Activated naive CD8-positive, alpha-beta T cell treated with anti-CD3 and anti-CD28 coated beads, Interleukin-2, amount 50 U/mL, for 24 hours (primary cell): ENCODE data around the gene PSMC3.

ENCODE experiments used
- ATAC-seq: fragments of 150-1000 bp; cut with Tn5 transposase; one replicate; pipeline ENCODE4 v1.10.0; 2021
- DNase-seq: peaks from one replicate; pipeline ENCODE4 v3.0.0; 2021
- H3K27ac Mint-ChIP-seq: one replicate; pipeline ENCODE4 v1.8.0; 2021; ENCODE audit warnings: mild to moderate bottlenecking, mixed read lengths
- H3K27me3 Mint-ChIP-seq: one replicate; pipeline ENCODE4 v1.8.0; 2021; ENCODE audit warnings: mixed read lengths
- H3K36me3 Mint-ChIP-seq: one replicate; pipeline ENCODE4 v1.8.0; 2021; ENCODE audit warnings: low read depth, mixed read lengths
- H3K4me1 Mint-ChIP-seq: one replicate; pipeline ENCODE4 v1.8.0; 2021; ENCODE audit warnings: mixed read lengths
- H3K4me3 Mint-ChIP-seq: one replicate; pipeline ENCODE4 v1.8.0; 2021; ENCODE audit warnings: mild to moderate bottlenecking, moderate library complexity, mixed read lengths
- H3K9me3 Mint-ChIP-seq: one replicate; pipeline ENCODE4 v1.8.0; 2021; ENCODE audit warnings: mixed read lengths

PSMC3 gene

DNA sequence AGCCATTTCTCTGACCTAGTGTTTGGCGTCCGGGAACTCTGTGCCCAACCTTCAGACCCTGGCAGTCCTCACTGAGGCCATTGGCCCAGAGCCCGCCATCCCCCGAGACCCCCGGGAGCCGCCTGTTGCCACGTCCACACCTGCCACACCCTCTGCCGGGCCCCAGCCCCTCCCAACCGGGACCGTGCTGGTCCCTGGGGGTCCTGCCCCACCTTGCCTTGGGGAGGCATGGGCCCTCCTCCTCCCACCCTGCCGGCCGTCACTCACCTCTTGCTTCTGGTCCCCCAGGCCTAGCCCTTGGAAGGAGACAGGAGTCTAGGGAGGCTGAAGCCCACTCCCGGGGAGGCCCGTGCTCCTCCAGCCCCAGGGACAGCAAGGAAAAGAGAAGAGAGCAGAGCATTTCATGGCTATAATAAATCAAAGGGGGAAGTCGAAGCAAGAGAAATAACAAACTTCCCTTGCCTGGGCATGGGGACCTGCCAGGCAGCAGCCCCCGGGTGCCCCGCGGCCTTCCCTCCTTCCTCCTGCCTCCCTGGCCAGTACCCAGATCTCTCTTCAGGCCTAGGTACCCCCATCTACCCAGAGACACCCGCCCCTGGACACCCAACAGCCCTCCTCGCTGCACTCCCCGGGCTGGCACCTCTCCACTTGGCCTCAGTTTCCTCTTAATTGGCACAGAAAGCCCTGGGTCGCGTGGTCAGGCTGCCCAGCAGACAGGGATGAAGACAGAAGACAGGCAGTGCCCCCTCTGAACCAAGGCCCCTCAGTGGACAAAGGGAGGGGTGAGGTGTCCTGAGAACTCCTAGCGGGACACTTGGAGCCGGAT is 30.8 kb downstream of the PSMC3 start:
- no peaks in the 10 kb centered on the region for H3K36me3 Mint-ChIP-seq
- H3K4me1 Mint-ChIP-seq: peaks cover 38% of the 10 kb centered on the region
- ATAC-seq (no peak), DNase-seq (no peak)
- no peaks in the 10 kb centered on the region for H3K9me3 Mint-ChIP-seq
- H3K27ac Mint-ChIP-seq: peak overlapping the region; percentile 83
- no peaks in the 10 kb centered on the region for H3K27me3 Mint-ChIP-seq
- H3K4me3 Mint-ChIP-seq: no peak overlapping the region

DNA sequence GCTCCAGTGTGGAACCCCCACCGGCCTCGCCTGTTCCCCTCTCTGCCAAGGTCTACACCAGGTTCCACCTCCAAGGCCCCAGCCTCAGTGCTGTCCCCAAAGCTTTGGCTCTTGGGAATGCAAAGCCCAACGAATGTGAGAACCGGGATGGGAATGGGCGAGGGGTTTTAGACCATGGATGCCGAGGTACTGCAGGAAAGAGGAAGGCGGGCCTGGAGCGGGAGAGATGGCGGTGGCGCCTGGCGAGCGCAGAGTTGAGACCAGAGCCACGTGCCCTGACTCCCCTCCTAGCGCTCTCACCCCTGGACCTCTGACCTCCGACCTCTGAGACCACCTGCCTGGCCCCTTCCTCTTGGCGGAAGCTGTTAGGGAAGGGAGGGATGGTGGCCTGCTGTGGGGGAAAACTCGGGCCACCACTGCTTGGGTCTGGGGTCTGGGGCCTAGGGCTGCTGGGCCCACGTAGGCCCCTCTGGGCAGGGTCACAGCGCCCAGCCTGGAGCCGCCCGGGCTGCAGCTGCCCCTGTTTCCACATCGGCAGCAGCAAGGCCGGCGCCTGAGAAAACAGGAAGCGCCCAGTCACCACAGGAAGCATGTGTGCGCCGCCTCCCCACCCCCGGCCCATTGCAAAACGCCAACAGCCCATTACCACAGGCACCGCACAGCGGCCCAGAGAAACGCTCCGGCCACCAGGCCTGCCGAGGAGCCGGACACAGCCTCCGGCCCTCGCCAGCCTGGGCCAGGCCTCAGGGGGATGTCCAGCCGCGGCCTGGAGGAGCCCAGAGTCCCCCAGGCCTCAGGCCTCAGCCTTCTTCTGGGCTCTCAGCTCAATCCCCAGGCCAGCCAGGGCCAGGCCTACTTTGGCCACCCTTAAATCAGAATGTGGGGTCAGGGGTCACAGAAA is 31.7 kb downstream of the PSMC3 start:
- peak overlapping the region; percentile 83 for H3K27ac Mint-ChIP-seq
- H3K4me1 Mint-ChIP-seq: peaks cover 41% of the 10 kb centered on the region
- peak; percentile 66 for DNase-seq
- H3K27me3 Mint-ChIP-seq: no peaks in the 10 kb centered on the region
- peak; percentile 56 for ATAC-seq
- H3K4me3 Mint-ChIP-seq: peak overlapping the region; percentile 55
- H3K9me3 Mint-ChIP-seq: no peaks in the 10 kb centered on the region
- no peaks in the 10 kb centered on the region for H3K36me3 Mint-ChIP-seq

DNA sequence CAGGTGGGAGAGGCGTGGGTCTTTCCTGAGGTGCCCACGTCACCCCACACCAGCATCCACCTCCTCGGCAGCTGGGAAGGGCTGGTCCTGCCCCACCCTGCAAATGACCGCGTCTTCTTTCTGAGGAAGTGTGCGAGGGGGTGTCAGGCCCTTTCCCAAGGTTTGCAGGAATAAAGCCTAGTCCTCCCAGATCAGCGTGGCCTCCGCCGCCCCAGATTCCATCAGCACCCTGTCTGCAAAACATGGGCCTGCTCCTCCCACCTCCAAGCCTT is 32.3 kb downstream of the PSMC3 start:
- peaks cover 43% of the 10 kb centered on the region for H3K4me1 Mint-ChIP-seq
- no peak for ATAC-seq
- peak overlapping the region; percentile 55 for H3K4me3 Mint-ChIP-seq
- H3K27ac Mint-ChIP-seq: peak overlapping the region; percentile 83
- DNase-seq: no peak
- H3K36me3 Mint-ChIP-seq: no peaks in the 10 kb centered on the region
- H3K27me3 Mint-ChIP-seq: no peaks in the 10 kb centered on the region
- no peaks in the 10 kb centered on the region for H3K9me3 Mint-ChIP-seq

DNA sequence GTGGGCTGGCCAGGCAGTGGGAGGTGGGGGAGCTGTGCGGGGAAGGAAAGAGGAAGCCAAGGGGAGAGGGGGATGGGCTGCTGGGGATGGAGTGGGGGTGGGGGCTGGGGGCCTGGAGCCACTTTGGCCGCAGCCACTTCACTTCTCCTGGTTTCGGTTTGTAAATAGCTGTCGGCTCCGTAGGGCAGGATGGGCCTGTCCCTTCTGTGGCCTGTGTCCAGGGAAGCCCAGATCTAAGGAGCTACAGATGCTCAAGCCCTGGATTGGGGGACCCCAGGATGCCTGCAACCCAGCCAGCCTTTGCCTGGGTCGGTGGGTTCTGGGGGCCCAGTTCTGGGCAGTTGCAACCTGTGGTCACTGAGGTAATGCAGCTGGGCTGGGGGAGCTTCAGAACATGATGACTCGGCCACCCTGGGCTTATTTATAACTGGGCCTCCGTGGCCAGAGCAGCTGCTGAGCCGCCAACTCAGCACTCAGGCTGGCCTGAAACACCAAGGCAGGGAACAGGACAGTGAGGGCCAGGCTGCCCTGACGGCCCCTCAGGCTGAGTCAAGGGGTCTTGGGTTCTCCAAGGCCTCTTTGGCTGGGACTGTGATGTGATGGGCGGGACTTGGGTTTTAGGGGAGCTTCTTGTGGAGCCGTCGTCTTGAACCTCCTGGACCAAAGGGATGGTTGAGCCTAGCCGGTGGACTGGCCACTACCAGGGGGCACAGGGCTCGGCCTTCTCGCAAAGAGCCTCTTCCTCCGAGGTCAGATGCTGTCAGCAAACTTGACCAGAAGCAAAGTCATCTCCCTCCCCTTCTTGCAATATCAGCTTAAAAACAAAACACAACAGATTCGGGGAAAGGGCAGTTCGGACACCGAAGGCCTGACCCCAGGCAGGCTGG is 32.8 kb downstream of the PSMC3 start:
- H3K4me1 Mint-ChIP-seq: peaks cover 46% of the 10 kb centered on the region
- H3K9me3 Mint-ChIP-seq: no peaks in the 10 kb centered on the region
- DNase-seq: no peak
- H3K4me3 Mint-ChIP-seq: no peak overlapping the region
- no peaks in the 10 kb centered on the region for H3K27me3 Mint-ChIP-seq
- no peak for ATAC-seq
- peak overlapping the region; percentile 83 for H3K27ac Mint-ChIP-seq
- H3K36me3 Mint-ChIP-seq: no peaks in the 10 kb centered on the region

DNA sequence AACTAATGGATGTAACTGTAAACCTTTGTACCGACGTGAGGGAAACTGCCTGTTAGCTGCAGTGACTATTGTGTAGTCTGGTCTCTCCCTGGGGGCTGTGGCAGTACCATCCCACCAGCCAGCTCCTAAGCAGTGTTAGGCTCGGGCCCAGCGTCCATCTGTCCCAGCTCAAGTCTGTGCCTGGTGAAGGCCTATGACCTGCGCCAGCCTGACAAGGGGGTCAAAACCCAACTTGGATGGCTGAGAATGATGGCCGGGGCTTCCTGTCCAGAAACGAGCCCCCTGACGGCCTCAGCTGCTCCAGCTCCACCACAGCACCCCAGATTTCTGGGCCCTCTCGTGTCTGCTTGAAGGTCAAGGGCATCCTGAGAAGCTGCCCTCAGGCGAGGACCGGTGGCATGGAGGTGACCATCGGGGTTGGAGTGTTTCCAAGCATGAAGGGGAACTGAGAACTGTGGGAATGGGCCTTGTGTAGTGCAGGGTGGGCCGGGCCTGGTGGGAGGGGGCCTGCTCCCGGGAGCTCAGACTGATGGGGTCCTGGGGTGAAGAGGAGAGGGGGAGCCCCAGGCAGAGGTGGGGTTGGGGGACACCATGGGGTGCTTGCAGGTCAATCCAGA is 33.6 kb downstream of the PSMC3 start:
- DNase-seq: no peak
- no peak overlapping the region for H3K27ac Mint-ChIP-seq

DNA sequence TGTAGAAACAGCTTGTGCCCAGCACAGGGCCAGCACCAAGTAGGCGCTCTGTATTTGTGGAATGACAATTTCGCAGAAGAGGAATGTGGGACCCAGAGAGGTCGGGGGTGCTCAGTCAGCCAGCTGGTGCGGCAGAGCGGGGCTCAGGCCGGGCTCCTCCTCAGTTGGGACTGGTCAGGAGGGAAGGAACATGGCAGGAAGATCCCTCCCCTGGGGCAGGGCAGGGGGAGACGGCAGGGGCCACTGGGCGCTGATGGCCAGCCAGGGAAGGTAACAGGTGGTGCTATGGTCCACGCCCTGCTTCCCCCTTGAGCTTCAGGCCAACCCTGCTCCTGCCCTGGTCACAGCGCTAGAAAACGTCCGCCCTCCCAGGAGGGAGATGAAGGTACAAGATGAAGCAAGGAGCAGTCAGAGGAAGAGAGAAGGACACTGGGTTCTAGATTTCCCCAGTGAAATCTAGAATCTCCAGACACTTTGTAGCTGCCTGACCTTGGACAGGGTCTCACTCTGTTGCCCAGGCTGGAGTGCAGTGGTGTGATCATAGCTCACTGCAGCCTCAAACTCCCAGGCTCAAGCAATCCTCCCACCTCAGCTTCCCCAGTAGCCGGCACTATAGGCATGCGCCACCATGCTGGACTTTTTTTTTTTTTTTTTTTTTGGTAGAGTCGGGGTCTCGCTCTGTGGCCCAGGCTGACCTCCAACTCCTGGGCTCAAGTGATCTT is 34.4 kb downstream of the PSMC3 start:
- DNase-seq (no peak), ATAC-seq (no peak)
- H3K9me3 Mint-ChIP-seq: no peaks in the 10 kb centered on the region
- no peaks in the 10 kb centered on the region for H3K36me3 Mint-ChIP-seq
- H3K27ac Mint-ChIP-seq: peak overlapping the region; percentile 11
- H3K4me3 Mint-ChIP-seq: no peak overlapping the region
- no peaks in the 10 kb centered on the region for H3K27me3 Mint-ChIP-seq
- peaks cover 50% of the 10 kb centered on the region for H3K4me1 Mint-ChIP-seq

More for the DNA sequence above, 33.6 kb downstream of the PSMC3 start:
- H3K27me3 Mint-ChIP-seq: no peaks in the 10 kb centered on the region
- no peaks in the 10 kb centered on the region for H3K36me3 Mint-ChIP-seq
- no peak overlapping the region for H3K4me3 Mint-ChIP-seq
- no peak for ATAC-seq
- H3K4me1 Mint-ChIP-seq: peaks cover 50% of the 10 kb centered on the region
- no peaks in the 10 kb centered on the region for H3K9me3 Mint-ChIP-seq

DNA sequence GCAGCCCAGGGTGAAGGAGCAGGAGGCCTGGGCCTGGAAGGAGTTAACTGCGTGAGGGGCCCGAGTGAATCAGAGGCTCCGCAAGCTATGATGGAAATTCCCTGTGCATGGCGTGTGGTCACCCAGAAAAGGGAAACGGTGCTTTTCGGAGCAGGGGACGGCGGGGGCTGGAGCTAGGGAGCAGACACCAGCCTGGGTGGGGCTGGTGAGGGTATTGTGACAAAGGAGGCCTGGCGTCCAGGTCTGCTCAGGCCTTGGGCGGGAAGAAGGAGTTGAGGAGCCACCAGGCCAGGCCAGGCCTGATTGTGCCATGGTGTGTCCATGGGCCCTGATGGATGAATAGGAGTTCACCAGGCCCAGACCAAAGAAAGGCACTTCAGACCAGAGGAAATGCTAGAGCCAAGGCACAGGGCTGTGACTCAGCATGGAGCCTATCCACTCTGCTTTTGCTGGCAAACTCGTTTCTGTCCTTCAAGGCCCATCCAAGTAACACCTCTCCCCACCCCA is 35.1 kb downstream of the PSMC3 start:
- H3K9me3 Mint-ChIP-seq: no peaks in the 10 kb centered on the region
- H3K4me1 Mint-ChIP-seq: peaks cover 50% of the 10 kb centered on the region
- ATAC-seq: no peak
- no peak overlapping the region for H3K4me3 Mint-ChIP-seq
- H3K36me3 Mint-ChIP-seq: no peaks in the 10 kb centered on the region
- no peak for DNase-seq
- no peaks in the 10 kb centered on the region for H3K27me3 Mint-ChIP-seq
- no peak overlapping the region for H3K27ac Mint-ChIP-seq

DNA sequence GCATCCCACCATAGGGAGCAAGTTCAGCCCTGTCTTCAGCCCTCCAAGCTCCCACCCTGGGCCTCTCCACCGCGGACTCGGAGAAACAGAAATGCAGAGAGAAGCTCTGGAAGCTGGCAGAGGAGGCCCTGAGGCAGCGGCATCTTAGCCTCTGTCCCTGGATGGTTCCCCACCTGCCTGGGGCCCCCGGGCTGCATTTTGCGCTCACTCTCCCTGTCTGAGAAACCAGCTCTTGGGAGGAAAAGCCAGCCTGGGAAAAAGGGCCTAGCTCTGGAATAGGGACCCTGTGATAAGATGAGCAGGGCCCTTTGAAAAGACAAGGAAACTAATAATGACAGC is 35.8 kb downstream of the PSMC3 start:
- no peak for DNase-seq
- Mint-ChIP-seq H3K27ac (no peak overlapping the region), H3K9me3 (no peaks in the 10 kb centered on the region), H3K36me3 (no peaks in the 10 kb centered on the region), H3K4me1 (peaks cover 46% of the 10 kb centered on the region), H3K27me3 (no peaks in the 10 kb centered on the region), H3K4me3 (no peak overlapping the region)
- no peak for ATAC-seq

DNA sequence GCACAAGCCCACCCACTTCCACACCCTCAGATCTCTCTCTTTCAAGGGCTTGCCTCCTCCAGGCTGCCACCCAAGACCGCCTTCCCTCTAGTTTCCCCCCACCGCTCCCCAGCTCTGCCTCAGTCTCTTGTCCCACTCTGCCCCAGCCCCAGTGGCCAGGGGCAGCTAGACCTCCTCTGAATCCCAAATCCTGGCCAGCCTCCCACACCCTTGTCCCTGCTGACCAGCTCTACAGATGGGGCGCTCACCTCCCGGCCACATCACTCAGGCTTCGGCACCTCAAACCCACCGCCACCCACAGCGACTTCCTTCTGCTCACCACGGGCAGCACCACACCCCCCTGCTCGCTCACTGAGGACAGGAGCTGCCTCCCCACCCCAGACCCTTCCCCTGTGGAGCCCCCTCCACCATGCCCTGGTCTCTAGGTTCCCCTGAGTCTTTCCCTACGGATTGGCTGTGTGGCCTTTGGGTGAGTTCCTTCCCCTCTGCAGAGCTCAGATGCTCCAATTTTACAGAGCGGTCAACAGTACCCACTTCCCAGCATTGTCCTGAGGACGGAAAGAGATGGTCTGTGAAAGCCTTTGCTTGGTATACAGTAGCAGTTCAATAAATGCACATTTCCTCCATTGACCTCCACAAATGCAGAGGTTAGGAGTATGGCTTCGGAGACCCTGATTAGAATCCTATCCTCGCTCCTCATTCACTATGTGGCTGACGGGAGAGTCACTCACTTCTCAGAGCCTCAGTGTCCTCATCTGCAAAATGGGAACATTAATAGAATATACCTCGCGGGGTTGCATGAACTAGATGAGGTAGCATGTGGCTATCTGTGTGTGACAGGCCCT is 36.4 kb downstream of the PSMC3 start:
- peak overlapping the region; percentile 31 for H3K27ac Mint-ChIP-seq
- H3K4me1 Mint-ChIP-seq: peaks cover 43% of the 10 kb centered on the region
- ATAC-seq (no peak), DNase-seq (no peak)
- H3K9me3 Mint-ChIP-seq: no peaks in the 10 kb centered on the region
- no peaks in the 10 kb centered on the region for H3K36me3 Mint-ChIP-seq
- no peaks in the 10 kb centered on the region for H3K27me3 Mint-ChIP-seq
- H3K4me3 Mint-ChIP-seq: no peak overlapping the region

DNA sequence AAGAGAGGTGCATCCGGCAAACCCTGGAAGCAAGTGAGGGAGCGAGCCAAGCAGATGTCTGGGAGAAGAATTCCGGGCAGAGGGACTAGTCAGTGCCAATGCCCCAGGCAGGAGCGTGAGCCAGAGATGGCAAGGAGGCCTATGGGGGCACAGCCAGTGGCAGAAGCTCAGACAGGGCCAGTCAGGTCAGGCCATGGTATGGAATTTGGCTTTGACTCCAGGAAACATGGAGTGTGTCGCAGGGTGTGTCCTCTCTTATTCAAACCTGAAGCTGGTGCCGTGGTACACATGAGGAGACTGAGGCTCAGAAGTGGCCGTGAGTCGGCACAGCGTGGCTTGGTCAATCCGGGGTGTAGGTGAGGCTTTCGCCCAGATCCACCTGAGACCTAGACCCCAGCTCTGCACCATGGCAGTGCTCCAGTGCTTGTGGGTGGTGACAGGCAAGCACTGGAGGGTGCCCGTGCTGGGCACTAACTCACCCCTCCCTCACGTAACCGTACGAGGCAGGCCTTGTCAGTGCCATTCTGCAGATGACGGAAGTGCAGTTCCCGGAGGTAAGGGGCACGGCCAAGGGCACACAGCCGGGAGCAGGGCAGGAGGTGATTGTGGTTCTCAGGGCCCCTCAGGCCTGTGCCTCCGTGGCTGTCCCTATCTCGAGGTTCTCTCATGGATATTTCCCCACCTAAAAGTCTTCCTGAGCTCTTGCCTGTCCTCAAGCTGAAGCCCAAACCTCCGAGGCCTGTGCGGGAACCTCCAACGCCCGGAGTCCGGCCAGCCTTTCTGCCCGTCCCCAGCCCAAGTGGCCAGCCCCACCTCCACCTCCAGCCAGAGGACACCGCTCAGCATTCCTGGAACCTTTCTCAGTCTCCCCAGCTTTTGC is 37.3 kb downstream of the PSMC3 start:
- no peak for DNase-seq
- H3K4me1 Mint-ChIP-seq: peaks cover 37% of the 10 kb centered on the region
- no peaks in the 10 kb centered on the region for H3K36me3 Mint-ChIP-seq
- H3K9me3 Mint-ChIP-seq: no peaks in the 10 kb centered on the region
- peak overlapping the region; percentile 31 for H3K27ac Mint-ChIP-seq
- no peak for ATAC-seq
- H3K4me3 Mint-ChIP-seq: no peak overlapping the region
- no peaks in the 10 kb centered on the region for H3K27me3 Mint-ChIP-seq

DNA sequence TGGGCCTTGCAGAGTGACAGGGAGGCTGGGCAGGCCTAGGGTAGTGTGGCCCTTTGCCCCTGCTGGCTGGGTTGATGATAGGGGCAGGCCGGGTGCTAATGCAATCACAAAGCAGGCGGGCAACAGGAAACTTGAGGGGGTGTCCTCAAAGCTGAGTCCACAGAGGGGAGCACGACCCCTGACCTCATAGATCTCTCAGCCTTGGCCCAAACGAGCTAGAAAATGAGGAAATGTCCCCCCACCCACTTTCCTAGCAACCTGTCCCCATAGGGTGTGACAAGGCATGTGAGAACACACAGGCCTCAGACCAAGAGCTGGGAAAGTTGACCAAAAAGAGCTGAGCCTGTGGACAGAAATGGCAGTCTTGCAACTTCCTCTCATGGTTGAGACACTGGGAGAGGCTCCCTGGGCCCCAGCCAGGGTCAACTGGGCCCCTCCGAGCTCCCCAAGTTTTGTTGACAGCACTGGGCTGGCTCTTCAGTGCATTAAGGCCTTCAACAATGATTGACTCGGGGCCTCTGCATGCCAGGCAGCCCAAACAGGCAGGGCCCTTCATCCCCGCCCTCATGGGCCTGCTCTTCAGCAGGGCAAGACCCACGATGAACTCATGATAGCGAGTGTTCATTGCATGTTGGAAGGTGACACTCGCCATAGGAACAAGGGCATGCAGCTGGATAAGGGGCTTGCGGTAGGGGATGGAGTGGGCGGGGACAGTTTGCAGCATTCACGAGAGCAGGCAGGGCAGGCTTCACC is 38.1 kb downstream of the PSMC3 start:
- H3K36me3 Mint-ChIP-seq: no peaks in the 10 kb centered on the region
- peak; percentile 58 for ATAC-seq
- no peak overlapping the region for H3K4me3 Mint-ChIP-seq
- H3K27ac Mint-ChIP-seq: peak overlapping the region; percentile 31
- H3K4me1 Mint-ChIP-seq: peaks cover 31% of the 10 kb centered on the region
- no peaks in the 10 kb centered on the region for H3K27me3 Mint-ChIP-seq
- no peaks in the 10 kb centered on the region for H3K9me3 Mint-ChIP-seq
- no peak for DNase-seq

DNA sequence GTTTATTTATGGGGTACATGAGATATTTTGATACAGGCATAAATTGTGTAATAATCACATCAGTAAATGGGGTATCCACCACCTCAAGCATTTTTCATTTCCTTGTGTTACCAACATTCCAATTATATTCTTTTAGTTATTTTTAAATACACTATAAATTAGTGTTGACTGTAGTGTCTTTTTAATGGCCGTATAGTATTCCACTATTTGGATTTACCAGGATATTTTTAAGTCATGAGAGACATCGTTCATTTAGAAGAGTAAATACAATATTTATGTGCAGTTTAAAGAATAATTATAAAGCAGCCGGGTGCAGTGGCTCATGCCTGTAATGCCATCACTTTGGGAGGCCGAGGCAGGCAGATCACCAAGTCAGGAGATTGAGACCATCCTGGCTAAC is 41.7 kb downstream of the PSMC3 start:
- Mint-ChIP-seq H3K4me3 (no peak overlapping the region), H3K36me3 (no peaks in the 10 kb centered on the region), H3K27ac (no peak overlapping the region), H3K4me1 (peaks cover 17% of the 10 kb centered on the region), H3K9me3 (no peaks in the 10 kb centered on the region), H3K27me3 (no peaks in the 10 kb centered on the region)
- no peak for ATAC-seq
- no peak for DNase-seq
